Gastroesophageal sphincter (tissue), 3 donors: ENCODE measurements around the gene BIRC6.

ENCODE experiments used
- CTCF ChIP-seq, 4 experiments: fragments of 200-600 bp in 2 of 4; fragments of 450-650 bp in 2 of 4; sonication (generic) in 1 of 4; IDR thresholded peaks; one replicate each; pipeline ENCODE4 v1.5.1; 2017 to 2019; ENCODE audit warnings: antibody characterized with exemption in 4 of 4, mild to moderate bottlenecking in 2 of 4, moderate library complexity in 2 of 4
- EP300 ChIP-seq: sonication (generic); formaldehyde crosslinking; IDR thresholded peaks from one replicate; pipeline ENCODE4 v1.6.1; 2017; ENCODE audit warnings: antibody characterized with exemption, mild to moderate bottlenecking
- POLR2A ChIP-seq, 2 donors: fragments of 450-650 bp; IDR thresholded peaks; one replicate each; pipeline ENCODE4 v1.6.1; 2017; ENCODE audit warnings: antibody characterized with exemption in 2 of 2, mild to moderate bottlenecking in 2 of 2, moderate library complexity in 1 of 2
- POLR2AphosphoS5 ChIP-seq: sonication (generic); formaldehyde crosslinking; IDR thresholded peaks from one replicate; pipeline ENCODE4 v1.6.1; 2017; ENCODE audit warnings: antibody characterized with exemption

GRCh38 chr2:32624812-32625211, 268.0 kb downstream of the BIRC6 start:
- TF ChIP-seq EP300 (no peak), CTCF (IDR thresholded peaks at IDR 0.05) (no peak), POLR2A (IDR thresholded peaks at IDR 0.05) (no peak), POLR2AphosphoS5 (no peak)
